CD4-positive, alpha-beta T cell treated with Interferon alpha-2 for 1 hour (primary cell): Measurements from ENCODE around the gene MCCC1.
"Not testable (repeated sequence)": the region's sequence is repeated elsewhere in the genome, so short reads cannot be mapped to it uniquely, and the experiment has no call there.

Source experiments
- DNase-seq, 2 donors: peaks; one replicate each; pipeline ENCODE4 v3.0.0-alpha.2; 2020 to 2022

MCCC1 gene

GRCh38 chr3:183038757-183039156 is 60.5 kb downstream of the MCCC1 start:
- DNase-seq, result no peak

GRCh38 chr3:183038221-183038620 is 61.1 kb downstream of the MCCC1 start:
- no peak for DNase-seq

- DNase-seq, result no peak
Measured at GRCh38 chr3:183033746-183034145, 65.5 kb downstream of the MCCC1 start.

GRCh38 chr3:183032880-183033555 is 66.3 kb downstream of the MCCC1 start:
- no peak for DNase-seq

GRCh38 chr3:183031826-183032225 is 67.5 kb downstream of the MCCC1 start:
- no peak for DNase-seq

GRCh38 chr3:183028416-183028815 is 70.9 kb downstream of the MCCC1 start:
- DNase-seq, result no peak

- DNase-seq, result no peak
Measured at GRCh38 chr3:183027276-183027675, 72.0 kb downstream of the MCCC1 start.

- DNase-seq, result no peak
Measured at GRCh38 chr3:183022936-183023516, 76.3 kb downstream of the MCCC1 start.

- no peak for DNase-seq
Measured at GRCh38 chr3:183018421-183019192, 80.7 kb downstream of the MCCC1 start.

GRCh38 chr3:183015185-183015584 is 84.1 kb downstream of the MCCC1 start:
- no peak for DNase-seq

- DNase-seq, result no peak
Measured at GRCh38 chr3:183013856-183014255, 85.4 kb downstream of the MCCC1 start.

- no peak for DNase-seq
Measured at GRCh38 chr3:183013074-183013473, 86.2 kb downstream of the MCCC1 start.

- DNase-seq, result no peak
Measured at GRCh38 chr3:183008800-183009199, 90.5 kb downstream of the MCCC1 start.

- DNase-seq, result no peak
Measured at GRCh38 chr3:183008303-183008702, 91.0 kb downstream of the MCCC1 start.

GRCh38 chr3:183006396-183007002 is 92.8 kb downstream of the MCCC1 start:
- DNase-seq, result no peak

GRCh38 chr3:182999767-183000166 is 99.5 kb downstream of the MCCC1 start:
- DNase-seq, result no peak

GRCh38 chr3:182993486-182994201 is 105.7 kb downstream of the MCCC1 start:
- DNase-seq, result not testable (repeated sequence)

GRCh38 chr3:182989566-182989965 is 109.7 kb downstream of the MCCC1 start:
- no peak for DNase-seq

- DNase-seq, result no peak
Measured at GRCh38 chr3:182986021-182986420, 113.3 kb downstream of the MCCC1 start.

- DNase-seq, result no peak
Measured at GRCh38 chr3:182983876-182984275, 115.4 kb downstream of the MCCC1 start.

- DNase-seq, result no peak
Measured at GRCh38 chr3:182981038-182981380, 118.3 kb downstream of the MCCC1 start.

- DNase-seq, result peak; percentile 88 to 91
Measured at GRCh38 chr3:182980204-182981037, 118.9 kb downstream of the MCCC1 start, which contains the start of gene DCUN1D1. DCUN1D1 (minus strand) TSS chr3:182980538; CDS start chr3:182980489, 49 bp downstream.
